ENCODE data around the gene MAGI3. TPM values are rescaled to one million over a fixed set of nuclear protein-coding genes. Genes with fewer than 3 reads are reported as not detected.

MAGI3 gene
- total RNA-seq, 2 experiments from 2014 or later = 4.7 to 7.8 TPM

- no peaks in the 10 kb centered on the region for H3K4me1 ChIP-seq (ENCODE audit: insufficient read depth, low read length, poor library complexity, severe bottlenecking)
- H3K4me3 ChIP-seq (ENCODE audit: low read depth, low read length, poor library complexity, severe bottlenecking) = no peak overlapping the region
- no peaks in the 10 kb centered on the region for H4K20me1 ChIP-seq (ENCODE audit: insufficient read depth, low read length)
- no peaks in the 10 kb centered on the region for H3K9me3 ChIP-seq (ENCODE audit: low read length)
- no peak overlapping the region for H3K27ac ChIP-seq (ENCODE audit: low read depth, low read length, poor library complexity, severe bottlenecking)
- TF ChIP-seq CTCF (conservative IDR thresholded peaks at IDR 0.05; ENCODE audit: low read length) (no peak), EZH2phosphoT487 (IDR thresholded peaks at IDR 0.05; ENCODE audit: borderline replicate concordance, low read depth, low read length) (no peak)
- H3K36me3 ChIP-seq (ENCODE audit: insufficient read depth, low read length) = no peaks in the 10 kb centered on the region
- no peak overlapping the region for H3K4me2 ChIP-seq (ENCODE audit: low read length)
- CTCF ChIA-PET (ENCODE audit: unreplicated experiment) = no interaction called here
- intact Hi-C loops (cut with micrococcal nuclease; ENCODE audit: unreplicated experiment) = no loop called here
- no peaks in the 10 kb centered on the region for H3K9me2 ChIP-seq (ENCODE audit: insufficient read depth, low read length)
- no peak overlapping the region for H2AFZ ChIP-seq (ENCODE audit: low read length)
- DNase-seq (ENCODE audit: low spot score) = no peak
- POLR2A ChIA-PET = no interaction called here
- BruUV-seq (replicated peaks) = no TSS peak
- H3K79me2 ChIP-seq (ENCODE audit: insufficient read depth, low read depth, low read length) = no peaks in the 10 kb centered on the region
Measured at GRCh38 chr1:113663165-113663951, 273.0 kb downstream of the MAGI3 start.

- ChIA-PET CTCF (ENCODE audit: unreplicated experiment) (no interaction called here), POLR2A (interaction anchor here (0.6 kb wide), 1 partner anchor 112 kb away, joined by 3 read pairs; no protein-coding TSS in a partner anchor)
- BruUV-seq (replicated peaks) = no TSS peak
- no peaks in the 10 kb centered on the region for H3K4me1 ChIP-seq (ENCODE audit: insufficient read depth, low read length, poor library complexity, severe bottlenecking)
- no peak overlapping the region for H3K27ac ChIP-seq (ENCODE audit: low read depth, low read length, poor library complexity, severe bottlenecking)
- H3K36me3 ChIP-seq (ENCODE audit: insufficient read depth, low read length) = no peaks in the 10 kb centered on the region
- intact Hi-C loops (cut with micrococcal nuclease; ENCODE audit: unreplicated experiment) = no loop called here
- H3K9me3 ChIP-seq (ENCODE audit: low read length) = no peaks in the 10 kb centered on the region
- H3K9me2 ChIP-seq (ENCODE audit: insufficient read depth, low read length) = no peaks in the 10 kb centered on the region
- DNase-seq (ENCODE audit: low spot score) = no peak
- H3K4me3 ChIP-seq (ENCODE audit: low read depth, low read length, poor library complexity, severe bottlenecking) = no peak overlapping the region
- no peaks in the 10 kb centered on the region for H3K79me2 ChIP-seq (ENCODE audit: insufficient read depth, low read depth, low read length)
- H3K4me2 ChIP-seq (ENCODE audit: low read length) = no peak overlapping the region
- no peaks in the 10 kb centered on the region for H4K20me1 ChIP-seq (ENCODE audit: insufficient read depth, low read length)
- H2AFZ ChIP-seq (ENCODE audit: low read length) = no peak overlapping the region
- TF ChIP-seq CTCF (conservative IDR thresholded peaks at IDR 0.05; ENCODE audit: low read length) (no peak), EZH2phosphoT487 (IDR thresholded peaks at IDR 0.05; ENCODE audit: borderline replicate concordance, low read depth, low read length) (no peak)
Measured at GRCh38 chr1:113665071-113665470, 274.8 kb downstream of the MAGI3 start.

- H3K27ac ChIP-seq (ENCODE audit: low read depth, low read length, poor library complexity, severe bottlenecking) = no peak overlapping the region
- H3K79me2 ChIP-seq (ENCODE audit: insufficient read depth, low read depth, low read length) = no peaks in the 10 kb centered on the region
- no peak overlapping the region for H2AFZ ChIP-seq (ENCODE audit: low read length)
- H3K4me1 ChIP-seq (ENCODE audit: insufficient read depth, low read length, poor library complexity, severe bottlenecking) = no peaks in the 10 kb centered on the region
- no peak overlapping the region for H3K4me3 ChIP-seq (ENCODE audit: low read depth, low read length, poor library complexity, severe bottlenecking)
- no peak for TF ChIP-seq EZH2phosphoT487 (IDR thresholded peaks at IDR 0.05; ENCODE audit: borderline replicate concordance, low read depth, low read length)
- no peak for TF ChIP-seq CTCF (conservative IDR thresholded peaks at IDR 0.05; ENCODE audit: low read length)
- no peak for DNase-seq (ENCODE audit: low spot score)
- H3K36me3 ChIP-seq (ENCODE audit: insufficient read depth, low read length) = no peaks in the 10 kb centered on the region
- no peak overlapping the region for H3K4me2 ChIP-seq (ENCODE audit: low read length)
- CTCF ChIA-PET (ENCODE audit: unreplicated experiment) = no interaction called here
- no peaks in the 10 kb centered on the region for H3K9me3 ChIP-seq (ENCODE audit: low read length)
- intact Hi-C loops (cut with micrococcal nuclease; ENCODE audit: unreplicated experiment) = no loop called here
- POLR2A ChIA-PET = no interaction called here
- H3K9me2 ChIP-seq (ENCODE audit: insufficient read depth, low read length) = no peaks in the 10 kb centered on the region
- no TSS peak for BruUV-seq (replicated peaks)
- H4K20me1 ChIP-seq (ENCODE audit: insufficient read depth, low read length) = no peaks in the 10 kb centered on the region
Measured at GRCh38 chr1:113666126-113666525, 275.8 kb downstream of the MAGI3 start.

All from OCI-LY7 (cell line).